Cardiac fibroblast (primary cell): ENCODE data around the gene MEIS1.
A peak's percentile ranks its signal among the peaks of the same experiment; 100 is the strongest.

ENCODE experiments used
- DNase-seq, 2 donors: peaks; one replicate each; pipeline versions ENCODE4 v3.0.0 to v3.0.0-alpha.2; 2010; ENCODE audit warnings: low read depth in 2 of 2
- H3K4me3 ChIP-seq, 2 donors: replicated peaks in 1 of 2; 1 replicate in 1 of 2; 2 replicates in 1 of 2; pipeline ENCODE4 v1.5.1; 2011; ENCODE audit warnings: low read depth in 2 of 2, low read length in 2 of 2, mild to moderate bottlenecking in 2 of 2, moderate library complexity in 1 of 2
- CTCF ChIP-seq: IDR thresholded peaks from one replicate; pipeline ENCODE4 v1.5.1; 2011; ENCODE audit warnings: low read depth, mild to moderate bottlenecking, low read length, inconsistent platforms

Gene MEIS1

GRCh38 chr2:66440708-66441497, 6.0 kb downstream of the MEIS1 start:
- peak; percentile 60 to 61 for DNase-seq
- H3K4me3 ChIP-seq, result peak overlapping the region; percentile 83 to 90
- no peak for TF ChIP-seq CTCF

GRCh38 chr2:66441581-66442320, 6.8 kb downstream of the MEIS1 start:
- no peak overlapping the region for H3K4me3 ChIP-seq
- DNase-seq, result no peak
- no peak for TF ChIP-seq CTCF

DNA sequence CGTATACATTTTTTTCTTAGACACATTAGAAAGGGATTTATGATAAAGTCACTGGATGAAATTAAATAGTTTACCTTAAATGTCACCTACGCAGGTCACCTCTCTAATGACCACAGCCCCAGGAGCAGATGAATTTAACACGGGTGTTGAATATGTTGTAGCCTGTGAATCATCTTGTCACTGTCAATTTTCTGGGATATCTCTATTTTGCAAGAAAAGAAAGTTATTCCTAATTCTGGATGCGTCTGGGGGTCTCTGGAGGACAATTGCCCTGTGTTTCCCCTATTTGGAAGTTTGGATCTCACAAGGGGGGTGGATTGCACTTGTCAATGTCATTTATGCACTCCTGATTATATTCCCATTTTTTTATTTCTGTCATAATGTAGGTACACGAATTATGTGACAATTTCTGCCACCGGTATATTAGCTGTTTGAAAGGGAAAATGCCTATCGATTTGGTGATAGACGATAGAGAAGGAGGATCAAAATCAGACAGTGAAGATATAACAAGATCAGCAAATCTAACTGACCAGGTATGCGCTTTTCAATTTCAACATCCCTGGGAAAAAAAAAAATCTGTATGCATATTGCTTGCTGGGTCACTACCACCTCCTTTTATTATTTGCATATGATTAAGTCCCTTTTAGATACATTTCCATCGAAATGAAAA, 7.7 kb downstream of the MEIS1 start:
- no peak for TF ChIP-seq CTCF
- H3K4me3 ChIP-seq, result no peak overlapping the region
- no peak for DNase-seq

DNA sequence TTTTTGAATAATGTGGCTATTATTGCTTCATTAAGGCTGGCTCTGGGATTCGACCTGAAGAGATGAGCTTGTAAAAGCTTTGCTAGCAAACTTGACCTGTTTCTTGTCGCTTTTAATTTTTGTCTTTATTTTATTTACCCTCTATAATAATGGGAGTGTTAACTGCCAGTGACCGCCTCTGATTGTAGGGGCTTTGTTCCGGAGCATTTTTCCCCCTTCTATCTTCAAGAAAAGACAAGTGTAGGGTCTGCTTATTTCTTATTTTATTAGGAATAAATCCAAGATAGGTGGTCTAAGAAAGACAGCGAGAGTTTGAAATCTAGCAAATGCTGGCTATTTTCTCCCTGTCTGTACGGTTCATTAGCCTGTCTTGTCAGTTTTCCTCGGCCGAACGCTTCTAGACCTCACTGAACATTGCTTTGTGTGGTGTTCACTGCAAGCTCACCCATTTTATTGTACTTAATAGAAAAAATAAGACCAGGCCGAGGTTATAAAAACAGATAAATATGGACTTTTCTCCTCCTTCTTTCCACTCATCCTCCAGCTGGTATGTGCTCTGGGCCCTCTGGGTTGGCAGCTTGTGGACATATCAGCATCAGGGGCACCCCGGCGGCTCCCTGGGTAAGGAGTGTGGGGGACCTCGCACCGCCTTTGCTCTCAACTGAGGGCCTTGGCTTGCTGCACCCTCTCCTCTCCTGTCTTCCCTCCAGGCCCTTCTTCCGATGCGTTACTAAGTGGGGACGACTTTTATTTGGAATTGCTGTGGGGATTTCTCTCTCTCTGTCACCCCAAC, 8.5 kb downstream of the MEIS1 start:
- DNase-seq, result no peak
- TF ChIP-seq CTCF, result no peak
- no peak overlapping the region for H3K4me3 ChIP-seq

GRCh38 chr2:66443979-66444861, 9.3 kb downstream of the MEIS1 start:
- peak; percentile 27 to 53 for DNase-seq
- peak overlapping the region in 1 of 2 donors; percentile 3 for H3K4me3 ChIP-seq
- TF ChIP-seq CTCF, result no peak
